Left lobe of liver (tissue), 2 donors: ENCODE data around the gene ITGB3. TPM values are rescaled to one million over a fixed set of nuclear protein-coding genes. Genes with fewer than 3 reads are reported as not detected.
A peak's percentile ranks its signal among the peaks of the same experiment; 100 is the strongest.

ENCODE experiments used
- ATAC-seq: fragments of 200-7000 bp; cut with Tn5 transposase; one replicate; pipeline ENCODE4 v1.9.1; 2020; ENCODE audit warnings: mild to moderate bottlenecking, moderate library complexity
- DNase-seq: peaks from one replicate; pipeline ENCODE4 v3.0.0-alpha.2; 2020; ENCODE audit warnings: low spot score
- total RNA-seq: library from RNA; stranded (reverse); gene quantifications from one replicate; pipeline ENCODE4 v1.2.1, GENCODE V29; 2021
- donor health status: DM: no; HTN: no; CAD: no; lungs with moderate emphysema.
- donor health status: DM: no; HTN: yes; CAD: no.

ITGB3 gene
- total RNA-seq, 1 donor from 2014 or later: 5.0 TPM

GRCh38 chr17:47295874-47296255 lies 42.2 kb downstream of the ITGB3 start:
- DNase-seq: no peak
- no peak for ATAC-seq

GRCh38 chr17:47297661-47298400 lies 44.2 kb downstream of the ITGB3 start:
- ATAC-seq: no peak

GRCh38 chr17:47298712-47299111 lies 45.1 kb downstream of the ITGB3 start:
- no peak for DNase-seq
- no peak for ATAC-seq

More at GRCh38 chr17:47297661-47298400, 44.2 kb downstream of the ITGB3 start:
- DNase-seq: no peak

- ATAC-seq (peak; percentile 86), DNase-seq (peak; percentile 61)
Observed at GRCh38 chr17:47299239-47299910, 45.7 kb downstream of the ITGB3 start.

GRCh38 chr17:47300718-47301117 lies 47.1 kb downstream of the ITGB3 start:
- DNase-seq (no peak), ATAC-seq (no peak)

GRCh38 chr17:47301161-47301560 lies 47.5 kb downstream of the ITGB3 start:
- ATAC-seq (no peak), DNase-seq (no peak)

GRCh38 chr17:47301831-47302230 lies 48.2 kb downstream of the ITGB3 start:
- no peak for DNase-seq
- no peak for ATAC-seq

GRCh38 chr17:47304186-47304585 lies 50.6 kb downstream of the ITGB3 start:
- no peak for DNase-seq

GRCh38 chr17:47305302-47305923 lies 51.8 kb downstream of the ITGB3 start:
- DNase-seq (no peak), ATAC-seq (no peak)

More at GRCh38 chr17:47304186-47304585, 50.6 kb downstream of the ITGB3 start:
- no peak for ATAC-seq

- no peak for ATAC-seq
- no peak for DNase-seq
Observed at GRCh38 chr17:47310186-47310733, 56.6 kb downstream of the ITGB3 start.

GRCh38 chr17:47311420-47311819 lies 57.8 kb downstream of the ITGB3 start:
- no peak for ATAC-seq
- DNase-seq: no peak

GRCh38 chr17:47315451-47316266 lies 62.0 kb downstream of the ITGB3 start:
- no peak for DNase-seq

GRCh38 chr17:47316311-47316710 lies 62.7 kb downstream of the ITGB3 start:
- ATAC-seq: peak; percentile 80
- DNase-seq: peak; percentile 73

More at GRCh38 chr17:47315451-47316266, 62.0 kb downstream of the ITGB3 start:
- ATAC-seq: peak; percentile 90

GRCh38 chr17:47317119-47317518 lies 63.5 kb downstream of the ITGB3 start:
- DNase-seq (no peak), ATAC-seq (no peak)

GRCh38 chr17:47318197-47318918 lies 64.7 kb downstream of the ITGB3 start:
- DNase-seq: no peak
- no peak for ATAC-seq

GRCh38 chr17:47320879-47321502 lies 67.4 kb downstream of the ITGB3 start:
- DNase-seq: no peak
- ATAC-seq: no peak

- peak; percentile 96 for ATAC-seq
Observed at GRCh38 chr17:47323382-47324223, 70.0 kb downstream of the ITGB3 start, which contains the start of gene EFCAB13. Gene EFCAB13 (plus strand): TSS chr17:47323955. CDS start chr17:47328354, 4,399 bp downstream.

GRCh38 chr17:47324224-47325020 lies 70.8 kb downstream of the ITGB3 start:
- ATAC-seq (peak; percentile 52), DNase-seq (peak; percentile 64)

More at GRCh38 chr17:47323382-47324223, 70.0 kb downstream of the ITGB3 start, which contains the start of gene EFCAB13:
- DNase-seq: peak; percentile 93
